Neuronal stem cell (in vitro differentiated cells): ENCODE results near the gene SARDH.

Experiments
- DNase-seq: peaks from one replicate; pipeline ENCODE4 v3.0.0-alpha.2; 2013; ENCODE audit warnings: low spot score
- H2AFZ ChIP-seq: one replicate; pipeline ENCODE4 v1.6.1; 2013; ENCODE audit warnings: mild to moderate bottlenecking, low read length, inconsistent platforms
- H2AK5ac ChIP-seq: 2 replicates; pipeline ENCODE4 v1.6.1; 2013; ENCODE audit warnings: low read depth, mild to moderate bottlenecking, inconsistent platforms, low read length, moderate library complexity, mixed read lengths
- H2BK120ac ChIP-seq: 2 replicates; pipeline ENCODE4 v1.6.1; 2013; ENCODE audit warnings: low read depth, mild to moderate bottlenecking, inconsistent platforms, low read length, moderate library complexity, mixed read lengths
- H2BK12ac ChIP-seq: one replicate; pipeline ENCODE4 v1.6.1; 2013; ENCODE audit warnings: low read length, inconsistent platforms
- H2BK15ac ChIP-seq: 2 replicates; pipeline ENCODE4 v1.6.1; 2013; ENCODE audit warnings: mild to moderate bottlenecking, low read length, inconsistent platforms, mixed read lengths
- H2BK5ac ChIP-seq: one replicate; pipeline ENCODE4 v1.6.1; 2013; ENCODE audit warnings: inconsistent platforms, mild to moderate bottlenecking, low read length, moderate library complexity
- H3K14ac ChIP-seq: one replicate; pipeline ENCODE4 v1.6.1; 2013; ENCODE audit warnings: low read length, inconsistent platforms
- H3K18ac ChIP-seq: 2 replicates; pipeline ENCODE4 v1.6.1; 2013; ENCODE audit warnings: low read length, inconsistent platforms
- H3K23ac ChIP-seq: 2 replicates; pipeline ENCODE4 v1.6.1; 2013; ENCODE audit warnings: low read depth, mild to moderate bottlenecking, mixed read lengths, low read length, inconsistent platforms; ENCODE audit not compliant: poor library complexity
- H3K27ac ChIP-seq: replicated peaks from 3 replicates; pipeline ENCODE4 v1.5.1; 2013; ENCODE audit warnings: low read length, inconsistent platforms
- H3K27me3 ChIP-seq, 3 experiments: 2 replicates each; pipeline ENCODE4 v1.6.1; 2013; ENCODE audit warnings: low read length in 3 of 3, mild to moderate bottlenecking in 2 of 3, inconsistent platforms in 1 of 3, low read depth in 1 of 3, mixed read lengths in 1 of 3, moderate library complexity in 1 of 3; ENCODE audit not compliant: control insufficient read depth in 3 of 3, insufficient read depth in 3 of 3
- H3K36me3 ChIP-seq, 2 donors: replicated peaks in 1 of 2; 2 replicates each; pipeline ENCODE4 v1.6.1; 2013; ENCODE audit warnings: low read length in 2 of 2; ENCODE audit not compliant: control insufficient read depth in 2 of 2, insufficient read depth in 2 of 2
- H3K4ac ChIP-seq: 2 replicates; pipeline ENCODE4 v1.6.1; 2013; ENCODE audit warnings: inconsistent platforms, mild to moderate bottlenecking, low read length, moderate library complexity
- H3K4me1 ChIP-seq, 2 donors: 1 replicate in 1 of 2; 2 replicates in 1 of 2; pipeline ENCODE4 v1.6.1; 2013; ENCODE audit warnings: low read length in 2 of 2, low read depth in 1 of 2; ENCODE audit not compliant: control insufficient read depth in 2 of 2, insufficient read depth in 1 of 2
- H3K4me2 ChIP-seq: one replicate; pipeline ENCODE4 v1.6.1; 2013; ENCODE audit warnings: mild to moderate bottlenecking, low read length, inconsistent platforms; ENCODE audit not compliant: insufficient read depth, poor library complexity, severe bottlenecking
- H3K4me3 ChIP-seq, 2 donors: 2 replicates each; pipeline ENCODE4 v1.5.1; 2013; ENCODE audit warnings: low read length in 2 of 2, mild to moderate bottlenecking in 2 of 2, inconsistent platforms in 1 of 2, moderate library complexity in 1 of 2
- H3K79me1 ChIP-seq: one replicate; pipeline ENCODE4 v1.6.1; 2013; ENCODE audit warnings: low read depth, mild to moderate bottlenecking, inconsistent platforms, low read length, moderate library complexity
- H3K9ac ChIP-seq: one replicate; pipeline ENCODE4 v1.6.1; 2013; ENCODE audit warnings: mild to moderate bottlenecking, low read depth, low read length, inconsistent platforms; ENCODE audit not compliant: poor library complexity
- H3K9me3 ChIP-seq, 2 donors: replicated peaks in 1 of 2; 2 replicates each; pipeline versions ENCODE3 to v1.6.1; 2013; ENCODE audit warnings: low read length in 2 of 2, mild to moderate bottlenecking in 2 of 2, inconsistent platforms in 1 of 2, low read depth in 1 of 2, mixed read lengths in 1 of 2, moderate library complexity in 1 of 2; ENCODE audit not compliant: control insufficient read depth in 2 of 2, insufficient read depth in 1 of 2
- H4K8ac ChIP-seq: one replicate; pipeline ENCODE4 v1.6.1; 2013; ENCODE audit warnings: low read depth, mild to moderate bottlenecking, inconsistent platforms, low read length, moderate library complexity
- H4K91ac ChIP-seq: one replicate; pipeline ENCODE4 v1.6.1; 2013; ENCODE audit warnings: low read length, low read depth, mild to moderate bottlenecking, inconsistent platforms; ENCODE audit not compliant: poor library complexity
- WGBS, 2 donors: extraction: QIAGEN DNeasy Blood & Tissue Kit; methylation state at CpG; one replicate each; pipeline ENCODE4 v1.1.7; 2013; ENCODE audit warnings: missing lambda C conversion rate in 2 of 2, mixed read lengths in 1 of 2; ENCODE audit not compliant: insufficient read length in 2 of 2, insufficient replicate concordance in 1 of 2; ENCODE audit errors: extremely low coverage in 2 of 2; 5-methylcytosine and 5-hydroxymethylcytosine counted together

Gene SARDH

GRCh38 chr9:133687856-133688761 lies 50.0 kb downstream of the SARDH start:
- peak overlapping the region; percentile 6 for H4K8ac ChIP-seq
- H2BK15ac ChIP-seq: peak overlapping the region; percentile 23
- H2BK5ac ChIP-seq: no peak overlapping the region
- no peaks in the 10 kb centered on the region for H3K9me3 ChIP-seq
- H3K4ac ChIP-seq: no peak overlapping the region
- no peaks in the 10 kb centered on the region for H3K27me3 ChIP-seq
- peak overlapping the region; percentile 50 for H3K23ac ChIP-seq
- H2AK5ac ChIP-seq: peak overlapping the region; percentile 58
- H3K4me2 ChIP-seq: no peak overlapping the region
- H2AFZ ChIP-seq: no peak overlapping the region
- peak overlapping the region; percentile 57 for H2BK120ac ChIP-seq
- no peak overlapping the region for H2BK12ac ChIP-seq
- no peak overlapping the region for H4K91ac ChIP-seq
- H3K14ac ChIP-seq: no peak overlapping the region
- no peak for DNase-seq
- no peak overlapping the region for H3K4me3 ChIP-seq
- no CpG with 5 or more reads among the region's 34 CpGs for WGBS, 2 donors
- H3K9ac ChIP-seq: no peak overlapping the region
- H3K18ac ChIP-seq: peak overlapping the region; percentile 54
- H3K79me1 ChIP-seq: peaks cover 4% of the 10 kb centered on the region
- no peaks in the 10 kb centered on the region for H3K36me3 ChIP-seq
- H3K27ac ChIP-seq: no peak overlapping the region
- peaks cover 2 to 24% of the 10 kb centered on the region in 2 donors for H3K4me1 ChIP-seq

- Histone ChIP-seq H2BK120ac (no peak overlapping the region), H2BK15ac (no peak overlapping the region), H3K27me3 (no peaks in the 10 kb centered on the region), H3K18ac (peak overlapping the region; percentile 8), H3K9ac (no peak overlapping the region), H3K14ac (peak overlapping the region; percentile 3), H2BK12ac (no peak overlapping the region), H4K91ac (no peak overlapping the region), H4K8ac (no peak overlapping the region), H3K4me3 (no peak overlapping the region), H2BK5ac (no peak overlapping the region), H2AFZ (no peak overlapping the region), H3K23ac (no peak overlapping the region), H3K79me1 (peaks cover 1% of the 10 kb centered on the region), H3K36me3 (no peaks in the 10 kb centered on the region), H3K27ac (no peak overlapping the region), H3K4me2 (no peak overlapping the region), H3K4ac (no peak overlapping the region), H3K4me1 (peaks cover 2 to 22% of the 10 kb centered on the region in 2 donors), H3K9me3 (no peaks in the 10 kb centered on the region), H2AK5ac (peak overlapping the region; percentile 60)
- no CpG with 5 or more reads among the region's 24 CpGs for WGBS, 2 donors
- DNase-seq: no peak
Observed at GRCh38 chr9:133686642-133687575, 51.2 kb downstream of the SARDH start.

GRCh38 chr9:133685653-133686609 lies 52.2 kb downstream of the SARDH start:
- Histone ChIP-seq H3K27me3 (no peaks in the 10 kb centered on the region), H3K9ac (no peak overlapping the region), H3K4ac (no peak overlapping the region), H3K4me3 (no peak overlapping the region), H3K4me1 (peaks cover 0 to 13% of the 10 kb centered on the region in 2 donors), H3K9me3 (no peaks in the 10 kb centered on the region), H2BK5ac (no peak overlapping the region), H2BK120ac (no peak overlapping the region), H2BK12ac (no peak overlapping the region), H3K27ac (no peak overlapping the region), H2AK5ac (peak overlapping the region; percentile 60), H4K8ac (no peak overlapping the region), H3K79me1 (peaks cover 1% of the 10 kb centered on the region), H3K36me3 (no peaks in the 10 kb centered on the region), H2BK15ac (no peak overlapping the region), H4K91ac (no peak overlapping the region), H3K4me2 (no peak overlapping the region), H3K23ac (peak overlapping the region; percentile 2), H2AFZ (no peak overlapping the region), H3K14ac (no peak overlapping the region), H3K18ac (peak overlapping the region; percentile 8)
- no peak for DNase-seq
- WGBS, 2 donors: no CpG with 5 or more reads among the region's 18 CpGs
